PC-9 (cell line): ENCODE data around the gene PRLR.

Source experiments
- EZH2 ChIP-seq: fragments of 200-600 bp; sonication (generic); IDR thresholded peaks from 2 replicates; pipeline ENCODE4 v1.8.0; 2017; ENCODE audit warnings: antibody characterized with exemption, low read depth
- TF ChIP-seq, protein P1 (sequence below): fragments of 200-600 bp; sonication (generic); conservative IDR thresholded peaks from 2 replicates; pipeline ENCODE4 v1.6.1; 2017; ENCODE audit warnings: mixed run types, antibody characterized with exemption, mild to moderate bottlenecking, moderate library complexity

DNA sequence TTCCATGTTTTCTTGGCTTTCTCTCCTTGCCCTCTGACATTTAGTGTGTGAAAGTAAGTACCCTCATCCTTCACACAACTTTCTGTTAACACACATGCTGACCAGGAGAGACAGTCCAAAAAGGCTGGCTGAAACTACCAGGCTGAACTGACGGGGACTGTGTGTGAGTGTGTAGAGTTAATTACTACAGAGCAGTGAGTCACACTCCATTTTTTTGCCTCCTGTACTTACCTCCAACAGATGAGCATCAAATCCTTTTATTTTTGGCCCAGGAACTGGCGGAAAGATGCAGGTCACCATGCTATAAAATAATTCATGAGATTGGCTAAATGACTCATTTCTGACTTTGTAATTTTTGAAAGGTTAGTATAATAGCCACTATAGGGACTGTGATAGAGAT, 162.3 kb downstream of the PRLR start:
- TF ChIP-seq EZH2, result no peak
- TF ChIP-seq, protein P1, sequence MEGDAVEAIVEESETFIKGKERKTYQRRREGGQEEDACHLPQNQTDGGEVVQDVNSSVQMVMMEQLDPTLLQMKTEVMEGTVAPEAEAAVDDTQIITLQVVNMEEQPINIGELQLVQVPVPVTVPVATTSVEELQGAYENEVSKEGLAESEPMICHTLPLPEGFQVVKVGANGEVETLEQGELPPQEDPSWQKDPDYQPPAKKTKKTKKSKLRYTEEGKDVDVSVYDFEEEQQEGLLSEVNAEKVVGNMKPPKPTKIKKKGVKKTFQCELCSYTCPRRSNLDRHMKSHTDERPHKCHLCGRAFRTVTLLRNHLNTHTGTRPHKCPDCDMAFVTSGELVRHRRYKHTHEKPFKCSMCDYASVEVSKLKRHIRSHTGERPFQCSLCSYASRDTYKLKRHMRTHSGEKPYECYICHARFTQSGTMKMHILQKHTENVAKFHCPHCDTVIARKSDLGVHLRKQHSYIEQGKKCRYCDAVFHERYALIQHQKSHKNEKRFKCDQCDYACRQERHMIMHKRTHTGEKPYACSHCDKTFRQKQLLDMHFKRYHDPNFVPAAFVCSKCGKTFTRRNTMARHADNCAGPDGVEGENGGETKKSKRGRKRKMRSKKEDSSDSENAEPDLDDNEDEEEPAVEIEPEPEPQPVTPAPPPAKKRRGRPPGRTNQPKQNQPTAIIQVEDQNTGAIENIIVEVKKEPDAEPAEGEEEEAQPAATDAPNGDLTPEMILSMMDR, result no peak
